Liver (tissue), 9 donors: ENCODE results near the gene SLC6A18. TPM values are rescaled to one million over a fixed set of nuclear protein-coding genes. Genes with fewer than 3 reads are reported as not detected.

Experiments
- DNase-seq: peaks from one replicate; pipeline ENCODE4 v3.0.0-alpha.2; 2017; ENCODE audit warnings: low spot score
- H3K27ac ChIP-seq, 2 donors: one replicate each; pipeline ENCODE4 v1.7.0; 2013; ENCODE audit warnings: inconsistent platforms in 2 of 2, low read length in 2 of 2, control low read depth in 1 of 2, low read depth in 1 of 2, mild to moderate bottlenecking in 1 of 2
- H3K27me3 ChIP-seq, 4 donors: one replicate each; pipeline versions ENCODE4 v1.6.1 to v1.7.0; 2013; ENCODE audit warnings: low read length in 3 of 4, inconsistent platforms in 1 of 4, mild to moderate bottlenecking in 1 of 4, moderate library complexity in 1 of 4; ENCODE audit not compliant: control insufficient read depth in 4 of 4, insufficient read depth in 4 of 4
- H3K36me3 ChIP-seq, 4 donors: one replicate each; pipeline versions ENCODE4 v1.6.1 to v1.7.0; 2013; ENCODE audit warnings: low read length in 3 of 4, mild to moderate bottlenecking in 3 of 4, low read depth in 1 of 4, moderate library complexity in 1 of 4; ENCODE audit not compliant: control insufficient read depth in 4 of 4, insufficient read depth in 3 of 4
- H3K4me1 ChIP-seq, 4 donors: one replicate each; pipeline versions ENCODE4 v1.6.1 to v1.7.0; 2013; ENCODE audit warnings: low read length in 3 of 4, mild to moderate bottlenecking in 3 of 4, moderate library complexity in 1 of 4; ENCODE audit not compliant: control insufficient read depth in 4 of 4, insufficient read depth in 4 of 4
- H3K4me3 ChIP-seq, 3 donors: one replicate each; pipeline versions ENCODE4 v1.6.1 to v1.7.0; 2013; ENCODE audit warnings: low read length in 3 of 3, control low read depth in 1 of 3, low read depth in 1 of 3, mild to moderate bottlenecking in 1 of 3
- H3K9ac ChIP-seq, 2 donors: one replicate each; pipeline ENCODE4 v1.7.0; 2013; ENCODE audit warnings: low read length in 2 of 2, mild to moderate bottlenecking in 2 of 2, moderate library complexity in 2 of 2, control low read depth in 1 of 2, low read depth in 1 of 2
- H3K9me3 ChIP-seq, 4 donors: one replicate each; pipeline versions ENCODE4 v1.6.1 to v1.7.0; 2013; ENCODE audit warnings: low read length in 3 of 4; ENCODE audit not compliant: control insufficient read depth in 4 of 4
- EGR1 ChIP-seq, 2 donors: IDR thresholded peaks; 2 replicates each; pipeline ENCODE4 v1.6.1; 2016 to 2018; ENCODE audit warnings: antibody characterized with exemption in 2 of 2, low read depth in 2 of 2
- FOXA2 ChIP-seq: IDR thresholded peaks from 2 replicates; pipeline ENCODE4 v1.6.1; 2016; ENCODE audit warnings: antibody characterized with exemption
- GABPA ChIP-seq, 2 donors: IDR thresholded peaks in 1 of 2; conservative IDR thresholded peaks in 1 of 2; 2 replicates each; pipeline ENCODE4 v1.6.1; 2016; ENCODE audit warnings: antibody characterized with exemption in 2 of 2, mild to moderate bottlenecking in 1 of 2, moderate library complexity in 1 of 2
- HNF4A ChIP-seq, 2 donors: conservative IDR thresholded peaks; 2 replicates each; pipeline ENCODE4 v1.6.1; 2016; ENCODE audit warnings: antibody characterized with exemption in 2 of 2, mild to moderate bottlenecking in 2 of 2
- HNF4G ChIP-seq: IDR thresholded peaks from 2 replicates; pipeline ENCODE4 v1.6.1; 2016; ENCODE audit warnings: antibody characterized with exemption
- JUND ChIP-seq, 2 donors: IDR thresholded peaks; 2 replicates each; pipeline ENCODE4 v1.6.1; 2016; ENCODE audit warnings: antibody characterized with exemption in 2 of 2
- NR2F2 ChIP-seq: IDR thresholded peaks from 2 replicates; pipeline ENCODE4 v1.6.1; 2016; ENCODE audit warnings: antibody characterized with exemption
- RAD21 ChIP-seq, 2 donors: IDR thresholded peaks; 2 replicates each; pipeline ENCODE4 v1.6.1; 2016; ENCODE audit warnings: antibody characterized with exemption in 2 of 2, mild to moderate bottlenecking in 2 of 2
- RXRA ChIP-seq, 2 donors: IDR thresholded peaks; 2 replicates each; pipeline ENCODE4 v1.6.1; 2017 to 2018; ENCODE audit warnings: antibody characterized with exemption in 2 of 2, mild to moderate bottlenecking in 1 of 2
- SP1 ChIP-seq: IDR thresholded peaks from 2 replicates; pipeline ENCODE4 v1.6.1; 2018; ENCODE audit warnings: antibody characterized with exemption, mild to moderate bottlenecking
- TAF1 ChIP-seq: conservative IDR thresholded peaks from 2 replicates; pipeline ENCODE4 v1.6.1; 2016; ENCODE audit warnings: antibody characterized with exemption, mild to moderate bottlenecking
- YY1 ChIP-seq: IDR thresholded peaks from 2 replicates; pipeline ENCODE4 v1.6.1; 2016; ENCODE audit warnings: antibody characterized with exemption, mild to moderate bottlenecking
- WGBS: extraction: QIAGEN DNeasy Blood & Tissue Kit; methylation state at CpG from one replicate; pipeline ENCODE4 v1.1.7; 2013; 5-methylcytosine and 5-hydroxymethylcytosine counted together
- polyA plus RNA-seq, 2 donors: library from polyadenylated mRNA; stranded (reverse) in 1 of 2; unstranded in 1 of 2; fragments of 200-250 nt in 1 of 2; fragments of >200 nt in 1 of 2; fragmentation: Nextera tagmentation in 1 of 2; extraction: Ambion mirVana in 1 of 2; gene quantifications; one replicate each; pipeline versions ENCODE4 v1.2.1 to v1.2.3, GENCODE V29; 2013 to 2015
- total RNA-seq, 2 donors: library from RNA; depleted of rRNA; stranded (reverse); fragments of >200 nt; gene quantifications; one replicate each; pipeline ENCODE4 v1.2.3, GENCODE V29; 2014
- TF ChIP-seq, protein P1 (sequence below): IDR thresholded peaks from 2 replicates; pipeline ENCODE4 v1.6.1; 2016; ENCODE audit warnings: antibody characterized with exemption, mild to moderate bottlenecking
- TF ChIP-seq, protein P2 (sequence below): IDR thresholded peaks from 2 replicates; pipeline ENCODE4 v1.6.1; 2016; ENCODE audit warnings: antibody characterized with exemption
- TF ChIP-seq, protein P3 (sequence below): fragments of 150-350 bp; IDR thresholded peaks from 2 replicates; pipeline ENCODE4 v1.5.1; 2017; ENCODE audit warnings: improper control_type of control experiment, low read depth, low read length; ENCODE audit not compliant: missing input control
- TF ChIP-seq, protein P4 (sequence below): IDR thresholded peaks from 2 replicates; pipeline ENCODE4 v1.6.1; 2016; ENCODE audit warnings: antibody characterized with exemption
- donor health status: healthy.
- donor health status: healthy.
- donor health status: healthy.
- donor health status: healthy.
- donor health status: healthy.

The SLC6A18 gene
- total and polyA plus RNA-seq, 4 donors, result not detected

DNA sequence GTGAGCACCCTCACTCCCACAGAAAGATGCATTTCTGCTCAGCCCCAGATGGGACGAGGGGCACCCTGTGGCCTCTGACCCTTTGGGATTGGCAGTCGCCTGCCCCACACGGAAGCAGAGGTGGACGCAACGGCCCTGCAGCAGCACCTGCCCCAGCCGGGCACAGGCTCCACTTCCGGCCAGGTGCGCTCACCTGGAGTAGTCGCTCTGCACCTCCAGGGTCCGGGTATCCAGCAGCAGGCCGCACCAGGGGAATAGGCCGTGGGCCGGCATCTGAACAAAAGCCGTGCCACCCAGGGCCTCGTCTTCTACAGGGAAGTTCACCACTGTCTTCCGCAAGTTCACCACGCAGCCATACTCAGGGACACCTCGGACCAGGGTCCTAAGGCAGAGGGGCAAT is 39.0 kb downstream of the SLC6A18 start (continued):
- TF ChIP-seq, protein P1, sequence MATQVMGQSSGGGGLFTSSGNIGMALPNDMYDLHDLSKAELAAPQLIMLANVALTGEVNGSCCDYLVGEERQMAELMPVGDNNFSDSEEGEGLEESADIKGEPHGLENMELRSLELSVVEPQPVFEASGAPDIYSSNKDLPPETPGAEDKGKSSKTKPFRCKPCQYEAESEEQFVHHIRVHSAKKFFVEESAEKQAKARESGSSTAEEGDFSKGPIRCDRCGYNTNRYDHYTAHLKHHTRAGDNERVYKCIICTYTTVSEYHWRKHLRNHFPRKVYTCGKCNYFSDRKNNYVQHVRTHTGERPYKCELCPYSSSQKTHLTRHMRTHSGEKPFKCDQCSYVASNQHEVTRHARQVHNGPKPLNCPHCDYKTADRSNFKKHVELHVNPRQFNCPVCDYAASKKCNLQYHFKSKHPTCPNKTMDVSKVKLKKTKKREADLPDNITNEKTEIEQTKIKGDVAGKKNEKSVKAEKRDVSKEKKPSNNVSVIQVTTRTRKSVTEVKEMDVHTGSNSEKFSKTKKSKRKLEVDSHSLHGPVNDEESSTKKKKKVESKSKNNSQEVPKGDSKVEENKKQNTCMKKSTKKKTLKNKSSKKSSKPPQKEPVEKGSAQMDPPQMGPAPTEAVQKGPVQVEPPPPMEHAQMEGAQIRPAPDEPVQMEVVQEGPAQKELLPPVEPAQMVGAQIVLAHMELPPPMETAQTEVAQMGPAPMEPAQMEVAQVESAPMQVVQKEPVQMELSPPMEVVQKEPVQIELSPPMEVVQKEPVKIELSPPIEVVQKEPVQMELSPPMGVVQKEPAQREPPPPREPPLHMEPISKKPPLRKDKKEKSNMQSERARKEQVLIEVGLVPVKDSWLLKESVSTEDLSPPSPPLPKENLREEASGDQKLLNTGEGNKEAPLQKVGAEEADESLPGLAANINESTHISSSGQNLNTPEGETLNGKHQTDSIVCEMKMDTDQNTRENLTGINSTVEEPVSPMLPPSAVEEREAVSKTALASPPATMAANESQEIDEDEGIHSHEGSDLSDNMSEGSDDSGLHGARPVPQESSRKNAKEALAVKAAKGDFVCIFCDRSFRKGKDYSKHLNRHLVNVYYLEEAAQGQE, result no peak
- TF ChIP-seq RAD21 (IDR thresholded peaks at IDR 0.05), result no peak
- no peak for TF ChIP-seq NR2F2
- no peak for TF ChIP-seq GABPA (IDR thresholded peaks at IDR 0.05 in 1 of 2, conservative IDR thresholded peaks at IDR 0.05 in 1 of 2)

DNA sequence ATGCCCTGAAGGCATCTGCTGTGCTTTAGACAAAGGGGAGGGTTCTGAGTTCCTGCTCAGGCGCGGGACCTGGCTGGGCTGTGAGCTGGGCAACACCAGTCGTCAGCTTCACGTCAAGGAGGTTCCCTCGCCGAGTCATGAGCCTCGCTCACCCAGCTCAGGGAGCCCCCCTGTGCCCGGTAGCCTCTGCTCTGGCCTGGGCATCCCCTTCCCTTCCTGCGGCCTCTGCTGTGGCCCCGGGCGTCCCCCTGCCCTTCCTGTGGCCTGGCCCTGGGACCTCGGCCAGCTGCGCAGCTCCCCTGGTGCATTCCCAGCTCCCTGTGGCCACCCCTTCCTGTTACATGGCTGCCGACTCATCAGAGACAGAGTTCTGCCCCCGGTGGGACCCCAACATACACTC is 39.8 kb downstream of the SLC6A18 start:
- H3K27me3 ChIP-seq, result no peaks in the 10 kb centered on the region
- no peaks in the 10 kb centered on the region for H3K36me3 ChIP-seq
- no peak overlapping the region for H3K9ac ChIP-seq
- WGBS, result 86% methylated on average over 15 of the region's 15 CpGs
- no peak for DNase-seq
- H3K4me1 ChIP-seq, result no peaks in the 10 kb centered on the region
- H3K27ac ChIP-seq, result no peak overlapping the region
- H3K4me3 ChIP-seq, result no peak overlapping the region
- H3K9me3 ChIP-seq, result peaks cover 0 to 3% (median 0%) of the 10 kb centered on the region in 4 donors
- no peak for TF ChIP-seq SP1
- TF ChIP-seq, protein P2, sequence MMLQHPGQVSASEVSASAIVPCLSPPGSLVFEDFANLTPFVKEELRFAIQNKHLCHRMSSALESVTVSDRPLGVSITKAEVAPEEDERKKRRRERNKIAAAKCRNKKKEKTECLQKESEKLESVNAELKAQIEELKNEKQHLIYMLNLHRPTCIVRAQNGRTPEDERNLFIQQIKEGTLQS, result no peak
- TF ChIP-seq, protein P3, sequence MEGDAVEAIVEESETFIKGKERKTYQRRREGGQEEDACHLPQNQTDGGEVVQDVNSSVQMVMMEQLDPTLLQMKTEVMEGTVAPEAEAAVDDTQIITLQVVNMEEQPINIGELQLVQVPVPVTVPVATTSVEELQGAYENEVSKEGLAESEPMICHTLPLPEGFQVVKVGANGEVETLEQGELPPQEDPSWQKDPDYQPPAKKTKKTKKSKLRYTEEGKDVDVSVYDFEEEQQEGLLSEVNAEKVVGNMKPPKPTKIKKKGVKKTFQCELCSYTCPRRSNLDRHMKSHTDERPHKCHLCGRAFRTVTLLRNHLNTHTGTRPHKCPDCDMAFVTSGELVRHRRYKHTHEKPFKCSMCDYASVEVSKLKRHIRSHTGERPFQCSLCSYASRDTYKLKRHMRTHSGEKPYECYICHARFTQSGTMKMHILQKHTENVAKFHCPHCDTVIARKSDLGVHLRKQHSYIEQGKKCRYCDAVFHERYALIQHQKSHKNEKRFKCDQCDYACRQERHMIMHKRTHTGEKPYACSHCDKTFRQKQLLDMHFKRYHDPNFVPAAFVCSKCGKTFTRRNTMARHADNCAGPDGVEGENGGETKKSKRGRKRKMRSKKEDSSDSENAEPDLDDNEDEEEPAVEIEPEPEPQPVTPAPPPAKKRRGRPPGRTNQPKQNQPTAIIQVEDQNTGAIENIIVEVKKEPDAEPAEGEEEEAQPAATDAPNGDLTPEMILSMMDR, result no peak
- no peak for TF ChIP-seq TAF1
- no peak for TF ChIP-seq JUND (IDR thresholded peaks at IDR 0.05)
- TF ChIP-seq HNF4G, result no peak
- no peak for TF ChIP-seq YY1

DNA sequence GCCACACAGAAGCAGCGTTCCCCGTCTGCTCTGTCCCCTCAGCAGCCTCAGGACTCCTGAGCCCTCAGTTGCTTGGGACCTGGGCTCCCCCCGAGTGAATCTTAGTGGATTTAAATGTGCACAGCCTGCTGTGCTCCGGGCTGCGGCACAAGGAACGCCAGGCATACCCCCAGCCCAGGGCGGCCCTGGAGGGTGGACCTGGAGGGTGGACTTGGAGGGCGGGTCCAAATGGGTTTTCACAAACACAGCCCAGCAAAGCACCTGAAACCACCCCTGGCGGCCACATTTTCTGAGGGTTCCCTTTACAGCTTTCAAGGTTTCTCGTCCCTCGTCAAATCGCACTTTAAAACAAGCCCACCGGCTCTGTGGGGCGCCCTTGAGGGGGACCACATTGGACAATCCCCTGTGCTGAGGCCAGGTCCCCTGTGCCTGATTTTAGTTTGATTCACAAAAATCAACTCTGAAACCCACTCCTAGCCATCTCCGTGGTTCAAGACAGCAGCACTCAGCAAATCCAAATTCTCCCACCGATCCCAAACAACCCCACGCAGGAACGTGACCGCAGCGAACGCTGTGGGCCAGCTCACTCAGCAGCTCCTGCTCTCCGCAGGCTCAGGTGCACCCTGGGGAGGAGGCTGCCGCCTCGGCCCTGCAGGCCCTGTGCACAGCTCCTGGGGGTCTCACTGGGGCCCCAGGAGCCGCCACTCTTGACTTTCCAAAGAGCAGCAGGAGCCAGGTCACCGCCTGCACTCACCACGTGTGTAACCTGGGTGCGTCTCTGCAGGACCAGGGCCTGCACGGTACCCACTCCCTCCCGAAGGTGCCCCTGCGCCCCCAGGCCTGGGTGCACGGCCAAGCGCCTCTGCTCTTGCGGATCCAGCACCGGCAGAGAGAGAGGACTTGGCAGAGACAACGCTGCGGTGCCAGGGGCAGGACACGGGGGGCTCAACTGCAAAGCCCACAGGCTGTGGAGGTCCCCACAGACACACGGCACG is 40.6 kb downstream of the SLC6A18 start:
- Histone ChIP-seq H3K9ac (no peak overlapping the region), H3K4me1 (no peaks in the 10 kb centered on the region), H3K9me3 (peaks cover 0 to 3% (median 0%) of the 10 kb centered on the region in 4 donors), H3K27me3 (no peaks in the 10 kb centered on the region), H3K4me3 (no peak overlapping the region), H3K27ac (no peak overlapping the region), H3K36me3 (no peaks in the 10 kb centered on the region)
- 91% methylated on average over 40 of the region's 40 CpGs for WGBS
- no peak for DNase-seq
- TF ChIP-seq, protein P4, sequence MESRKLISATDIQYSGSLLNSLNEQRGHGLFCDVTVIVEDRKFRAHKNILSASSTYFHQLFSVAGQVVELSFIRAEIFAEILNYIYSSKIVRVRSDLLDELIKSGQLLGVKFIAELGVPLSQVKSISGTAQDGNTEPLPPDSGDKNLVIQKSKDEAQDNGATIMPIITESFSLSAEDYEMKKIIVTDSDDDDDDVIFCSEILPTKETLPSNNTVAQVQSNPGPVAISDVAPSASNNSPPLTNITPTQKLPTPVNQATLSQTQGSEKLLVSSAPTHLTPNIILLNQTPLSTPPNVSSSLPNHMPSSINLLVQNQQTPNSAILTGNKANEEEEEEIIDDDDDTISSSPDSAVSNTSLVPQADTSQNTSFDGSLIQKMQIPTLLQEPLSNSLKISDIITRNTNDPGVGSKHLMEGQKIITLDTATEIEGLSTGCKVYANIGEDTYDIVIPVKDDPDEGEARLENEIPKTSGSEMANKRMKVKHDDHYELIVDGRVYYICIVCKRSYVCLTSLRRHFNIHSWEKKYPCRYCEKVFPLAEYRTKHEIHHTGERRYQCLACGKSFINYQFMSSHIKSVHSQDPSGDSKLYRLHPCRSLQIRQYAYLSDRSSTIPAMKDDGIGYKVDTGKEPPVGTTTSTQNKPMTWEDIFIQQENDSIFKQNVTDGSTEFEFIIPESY, result no peak
- no peak for TF ChIP-seq HNF4A (conservative IDR thresholded peaks at IDR 0.05)
- no peak for TF ChIP-seq RAD21 (IDR thresholded peaks at IDR 0.05)
- TF ChIP-seq JUND (IDR thresholded peaks at IDR 0.05), result no peak
- TF ChIP-seq NR2F2, result no peak
- no peak for TF ChIP-seq EGR1 (IDR thresholded peaks at IDR 0.05; ENCODE audit: low read depth in 2 of 2)
- TF ChIP-seq YY1, result no peak
- no peak for TF ChIP-seq FOXA2
- TF ChIP-seq, protein P2, result no peak
- no peak for TF ChIP-seq HNF4G
- no peak for TF ChIP-seq RXRA (IDR thresholded peaks at IDR 0.05)
- TF ChIP-seq, protein P3, result no peak
- no peak for TF ChIP-seq TAF1
